OCI-LY7 (cell line): ENCODE data around the gene SLC4A4. TPM values are rescaled to one million over a fixed set of nuclear protein-coding genes. Genes with fewer than 3 reads are reported as not detected.

ENCODE experiments used
- BruUV-seq: library from RNA; stranded (reverse); fragments of 400-500 nt; replicated peaks from 2 replicates; lab custom pipeline; 2021; lab: Mats Ljungman, UMichigan
- CTCF ChIA-PET: fragments of 300-600 bp; sonication (Branson Sonifier 250); formaldehyde crosslinking; loops from one replicate; lab custom pipeline; 2022; ENCODE audit warnings: antibody characterized with exemption; ENCODE audit not compliant: unreplicated experiment; lab: Charles Lee
- POLR2A ChIA-PET: fragments of 300-600 bp; sonication (Branson Sonifier 250); formaldehyde crosslinking; loops from one replicate; lab custom pipeline; 2022; ENCODE audit warnings: antibody characterized with exemption; lab: Charles Lee
- DNase-seq: peaks from one replicate; pipeline ENCODE4 v3.0.0-alpha.2; 2015; ENCODE audit warnings: low spot score
- H2AFZ ChIP-seq: fragments of 200-600 bp; sonication (generic), shearing (Covaris generic); 2 replicates; pipeline ENCODE4 v1.6.1; 2014; ENCODE audit warnings: mild to moderate bottlenecking, antibody characterized with exemption, low read length, moderate library complexity
- H3K27ac ChIP-seq: fragments of 200-600 bp; sonication (generic); 2 replicates; pipeline ENCODE4 v1.5.1; 2014; ENCODE audit warnings: mixed run types, low read depth, mild to moderate bottlenecking, moderate library complexity, low read length, inconsistent platforms; ENCODE audit not compliant: poor library complexity, severe bottlenecking
- H3K36me3 ChIP-seq: fragments of 200-600 bp; sonication (generic); 2 replicates; pipeline ENCODE4 v1.6.1; 2014; ENCODE audit warnings: mild to moderate bottlenecking, antibody characterized with exemption, low read length, moderate library complexity, mixed read lengths; ENCODE audit not compliant: insufficient read depth
- H3K4me1 ChIP-seq: fragments of 200-600 bp; sonication (generic); 2 replicates; pipeline ENCODE4 v1.5.1; 2014; ENCODE audit warnings: mild to moderate bottlenecking, low read length; ENCODE audit not compliant: insufficient read depth, poor library complexity, severe bottlenecking
- H3K4me2 ChIP-seq: fragments of 200-600 bp; sonication (generic); 2 replicates; pipeline ENCODE4 v1.6.1; 2014; ENCODE audit warnings: mild to moderate bottlenecking, low read length
- H3K4me3 ChIP-seq: fragments of 200-600 bp; sonication (generic); 2 replicates; pipeline ENCODE4 v1.5.1; 2014; ENCODE audit warnings: mild to moderate bottlenecking, low read depth, low read length; ENCODE audit not compliant: poor library complexity, severe bottlenecking
- H3K79me2 ChIP-seq: fragments of 200-600 bp; sonication (generic); 2 replicates; pipeline ENCODE4 v1.6.1; 2016; ENCODE audit warnings: low read depth, mild to moderate bottlenecking, low read length, moderate library complexity, mixed read lengths; ENCODE audit not compliant: insufficient read depth
- H3K9me2 ChIP-seq: fragments of 200-600 bp; sonication (generic); 2 replicates; pipeline ENCODE4 v1.6.1; 2016; ENCODE audit warnings: mild to moderate bottlenecking, low read length, mixed read lengths; ENCODE audit not compliant: insufficient read depth
- H3K9me3 ChIP-seq: fragments of 200-600 bp; sonication (generic); 2 replicates; pipeline ENCODE4 v1.6.1; 2014; ENCODE audit warnings: mild to moderate bottlenecking, mixed run types, low read length, mixed read lengths
- H4K20me1 ChIP-seq: fragments of 200-600 bp; sonication (generic); 2 replicates; pipeline ENCODE4 v1.6.1; 2014; ENCODE audit warnings: mild to moderate bottlenecking, antibody characterized with exemption, low read length, moderate library complexity, mixed read lengths; ENCODE audit not compliant: insufficient read depth
- CTCF ChIP-seq: fragments of 200-600 bp; sonication (generic); conservative IDR thresholded peaks from 2 replicates; pipeline ENCODE4 v1.5.1; 2014; ENCODE audit warnings: mild to moderate bottlenecking, antibody characterized with exemption, low read length, moderate library complexity, mixed read lengths
- EZH2phosphoT487 ChIP-seq: fragments of 200-600 bp; sonication (generic); IDR thresholded peaks from 2 replicates; pipeline ENCODE4 v1.6.1; 2018; ENCODE audit warnings: low read depth, borderline replicate concordance, mild to moderate bottlenecking, mixed run types, antibody characterized with exemption, low read length, moderate library complexity, mixed read lengths
- intact Hi-C: fragments of 100-400 bp; cut with micrococcal nuclease; formaldehyde crosslinking; loops from one replicate; pipeline ENCODE4 v1.10.0; 2022; ENCODE audit not compliant: unreplicated experiment
- total RNA-seq, 2 experiments: library from RNA; depleted of rRNA in 1 of 2; stranded (reverse); fragments of >200 nt in 1 of 2; shearing (Covaris generic) in 1 of 2; gene quantifications; 2 replicates each; pipeline ENCODE4 v1.2.3, GENCODE V29; 2014 to 2022

The SLC4A4 gene
- total RNA-seq, 2 experiments from 2014 or later: not detected

- ChIA-PET CTCF (no interaction called here), POLR2A (interaction anchor here (1.1 kb wide), 1 partner anchor 11 kb away, joined by 7 read pairs; no protein-coding TSS in a partner anchor)
- Histone ChIP-seq H4K20me1 (no peaks in the 10 kb centered on the region), H3K9me3 (no peaks in the 10 kb centered on the region), H3K4me3 (no peak overlapping the region), H3K4me1 (no peaks in the 10 kb centered on the region), H3K27ac (no peak overlapping the region), H3K4me2 (no peak overlapping the region), H3K79me2 (no peaks in the 10 kb centered on the region), H3K36me3 (no peaks in the 10 kb centered on the region), H2AFZ (no peak overlapping the region), H3K9me2 (no peaks in the 10 kb centered on the region)
- DNase-seq: no peak
- TF ChIP-seq EZH2phosphoT487 (no peak), CTCF (no peak)
- intact Hi-C loops: no loop called here
- no TSS peak for BruUV-seq
Measured at GRCh38 chr4:71426381-71427042, 87.7 kb downstream of the SLC4A4 start.

GRCh38 chr4:71429106-71429505, 90.3 kb downstream of the SLC4A4 start:
- Histone ChIP-seq H4K20me1 (no peaks in the 10 kb centered on the region), H3K9me3 (no peaks in the 10 kb centered on the region), H3K79me2 (no peaks in the 10 kb centered on the region), H3K27ac (no peak overlapping the region), H3K4me3 (no peak overlapping the region), H3K36me3 (no peaks in the 10 kb centered on the region), H3K9me2 (no peaks in the 10 kb centered on the region), H2AFZ (no peak overlapping the region), H3K4me2 (no peak overlapping the region), H3K4me1 (no peaks in the 10 kb centered on the region)
- DNase-seq: no peak
- ChIA-PET POLR2A (interaction anchor here (0.5 to 1.0 kb wide), 2 partner anchors 9 to 136 kb away, joined by 3 read pairs; no protein-coding TSS in a partner anchor), CTCF (no interaction called here)
- TF ChIP-seq CTCF: no peak
- TF ChIP-seq EZH2phosphoT487: no peak
- intact Hi-C loops: no loop called here
- no TSS peak for BruUV-seq

- CTCF ChIA-PET: no interaction called here
- Histone ChIP-seq H4K20me1 (no peaks in the 10 kb centered on the region), H3K9me2 (no peaks in the 10 kb centered on the region), H3K9me3 (no peaks in the 10 kb centered on the region), H3K36me3 (no peaks in the 10 kb centered on the region), H3K4me3 (no peak overlapping the region), H3K4me1 (no peaks in the 10 kb centered on the region), H2AFZ (no peak overlapping the region), H3K79me2 (no peaks in the 10 kb centered on the region), H3K4me2 (no peak overlapping the region), H3K27ac (no peak overlapping the region)
- TF ChIP-seq EZH2phosphoT487: no peak
- TF ChIP-seq CTCF: no peak
- no TSS peak for BruUV-seq
- POLR2A ChIA-PET: no interaction called here
- DNase-seq: no peak
- intact Hi-C loops: no loop called here
Measured at GRCh38 chr4:71429962-71430361, 91.1 kb downstream of the SLC4A4 start.
